Testis (tissue), 3 donors: ENCODE measurements around the gene FAM219B. TPM values are rescaled to one million over a fixed set of nuclear protein-coding genes. Genes with fewer than 3 reads are reported as not detected.

Experiments used
- DNase-seq: peaks from one replicate; pipeline ENCODE4 v3.0.0-alpha.2; 2019
- H3K27ac ChIP-seq, 2 donors: fragments of 200-600 bp; sonication (generic); one replicate each; pipeline ENCODE4 v1.5.1; 2019
- H3K27me3 ChIP-seq: fragments of 200-600 bp; sonication (generic); one replicate; pipeline ENCODE4 v1.5.1; 2019
- H3K36me3 ChIP-seq: fragments of 200-600 bp; sonication (generic); one replicate; pipeline ENCODE4 v1.5.1; 2017; ENCODE audit warnings: low read depth; ENCODE audit errors: missing control alignments
- H3K4me1 ChIP-seq: fragments of 200-600 bp; sonication (generic); one replicate; pipeline ENCODE4 v1.5.1; 2019
- H3K4me3 ChIP-seq, 2 donors: fragments of 200-600 bp; sonication (generic); one replicate each; pipeline ENCODE4 v1.5.1; 2017 to 2019
- H3K9me3 ChIP-seq: fragments of 200-600 bp; sonication (generic); one replicate; pipeline ENCODE4 v1.5.1; 2017
- POLR2A ChIP-seq: fragments of 450-650 bp; IDR thresholded peaks from one replicate; pipeline ENCODE4 v1.6.1; 2017; ENCODE audit warnings: antibody characterized with exemption, mild to moderate bottlenecking, moderate library complexity
- WGBS, 2 donors: methylation state at CpG; one replicate each; pipeline ENCODE4 v1.1.5; 2018; 5-methylcytosine and 5-hydroxymethylcytosine counted together
- intact Hi-C: fragments of 100-400 bp; cut with DNase I; formaldehyde crosslinking; loops from one replicate; pipeline ENCODE4 v1.15.1; 2023; ENCODE audit warnings: low total_unique reads
- polyA plus RNA-seq: library from polyadenylated mRNA; stranded (reverse); fragments of 350-450 nt; fragmentation: Illumina TruSeq; extraction: RNeasy Lipid Tissue Mini Kit (QIAGEN cat#74804); gene quantifications from one replicate; pipeline ENCODE4 v1.2.3, GENCODE V29; 2014; ENCODE audit warnings: low read depth, low replicate concordance; ENCODE audit not compliant: insufficient read depth
- total RNA-seq, 2 donors: library from RNA; depleted of rRNA; stranded (reverse); fragments of >200 nt; gene quantifications; one replicate each; pipeline ENCODE4 v1.2.3, GENCODE V29; 2016
- TF ChIP-seq, protein P1 (sequence below), 3 experiments: fragments of 450-650 bp in 2 of 3; fragments of 200-600 bp in 1 of 3; sonication (generic) in 1 of 3; IDR thresholded peaks; one replicate each; pipeline ENCODE4 v1.5.1; 2016 to 2019; ENCODE audit warnings: antibody characterized with exemption in 3 of 3, mild to moderate bottlenecking in 2 of 3, moderate library complexity in 1 of 3

Gene FAM219B
- total and polyA plus RNA-seq, 3 donors from 2014 or later: 32.6 to 40.6 (median 40.2) TPM

DNA sequence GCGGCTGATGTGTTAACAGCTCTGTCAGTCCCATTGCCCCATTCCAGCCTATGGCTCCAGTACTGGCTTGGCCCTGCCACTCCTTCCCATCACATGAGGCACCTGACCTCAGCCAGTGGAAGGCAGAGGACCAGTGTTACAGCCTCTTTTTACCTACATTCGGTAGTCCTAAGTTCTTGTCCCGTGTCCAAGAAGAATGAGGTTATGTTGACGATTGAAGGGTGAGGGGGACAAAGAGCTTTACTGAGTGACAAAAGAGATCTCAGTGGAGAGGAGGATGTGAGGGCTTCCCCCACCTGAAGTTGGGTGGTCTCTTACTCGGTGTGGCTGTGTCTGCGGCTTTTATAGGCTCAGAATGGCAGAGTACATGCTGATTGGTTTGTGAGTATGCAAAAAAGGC is 24.1 kb downstream of the FAM219B start:
- WGBS, 2 donors: 91 to 94% methylated on average over 6 of the region's 6 CpGs

DNA sequence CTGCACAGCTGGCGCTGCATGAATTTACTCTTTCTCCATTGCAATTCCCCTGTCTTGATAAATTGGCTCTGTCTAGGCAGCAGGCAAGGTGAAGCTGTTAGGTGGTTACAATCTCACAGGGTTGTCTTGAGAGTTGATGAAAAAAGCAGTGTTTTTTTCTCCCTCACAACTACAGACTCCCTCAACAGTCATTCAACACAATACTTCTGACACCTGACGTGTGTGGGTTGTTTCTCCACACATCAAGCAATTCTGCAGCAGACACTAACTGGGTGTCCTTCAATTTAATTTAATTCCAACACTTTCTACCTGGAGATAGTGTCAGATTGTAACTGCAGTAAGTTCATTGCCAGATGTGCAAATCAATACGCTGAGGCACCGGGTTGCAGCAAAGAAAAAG is 28.4 kb downstream of the FAM219B start:
- 78 to 79% methylated on average over 4 of the region's 4 CpGs for WGBS, 2 donors
- intact Hi-C loops: no loop called here
- H3K4me3 ChIP-seq: no peak overlapping the region
- DNase-seq: no peak
- H3K4me1 ChIP-seq: peaks cover 5% of the 10 kb centered on the region
- no peaks in the 10 kb centered on the region for H3K27me3 ChIP-seq
- no peak for TF ChIP-seq POLR2A
- TF ChIP-seq, protein P1, sequence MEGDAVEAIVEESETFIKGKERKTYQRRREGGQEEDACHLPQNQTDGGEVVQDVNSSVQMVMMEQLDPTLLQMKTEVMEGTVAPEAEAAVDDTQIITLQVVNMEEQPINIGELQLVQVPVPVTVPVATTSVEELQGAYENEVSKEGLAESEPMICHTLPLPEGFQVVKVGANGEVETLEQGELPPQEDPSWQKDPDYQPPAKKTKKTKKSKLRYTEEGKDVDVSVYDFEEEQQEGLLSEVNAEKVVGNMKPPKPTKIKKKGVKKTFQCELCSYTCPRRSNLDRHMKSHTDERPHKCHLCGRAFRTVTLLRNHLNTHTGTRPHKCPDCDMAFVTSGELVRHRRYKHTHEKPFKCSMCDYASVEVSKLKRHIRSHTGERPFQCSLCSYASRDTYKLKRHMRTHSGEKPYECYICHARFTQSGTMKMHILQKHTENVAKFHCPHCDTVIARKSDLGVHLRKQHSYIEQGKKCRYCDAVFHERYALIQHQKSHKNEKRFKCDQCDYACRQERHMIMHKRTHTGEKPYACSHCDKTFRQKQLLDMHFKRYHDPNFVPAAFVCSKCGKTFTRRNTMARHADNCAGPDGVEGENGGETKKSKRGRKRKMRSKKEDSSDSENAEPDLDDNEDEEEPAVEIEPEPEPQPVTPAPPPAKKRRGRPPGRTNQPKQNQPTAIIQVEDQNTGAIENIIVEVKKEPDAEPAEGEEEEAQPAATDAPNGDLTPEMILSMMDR (IDR thresholded peaks at IDR 0.05): no peak
- H3K36me3 ChIP-seq: no peaks in the 10 kb centered on the region
- no peak overlapping the region for H3K27ac ChIP-seq
- H3K9me3 ChIP-seq: no peaks in the 10 kb centered on the region

More for the DNA sequence above, 24.1 kb downstream of the FAM219B start:
- Histone ChIP-seq H3K4me1 (no peaks in the 10 kb centered on the region), H3K27me3 (no peaks in the 10 kb centered on the region), H3K4me3 (no peak overlapping the region), H3K36me3 (no peaks in the 10 kb centered on the region), H3K27ac (no peak overlapping the region), H3K9me3 (no peaks in the 10 kb centered on the region)
- no peak for DNase-seq
- TF ChIP-seq POLR2A: no peak
- TF ChIP-seq, protein P1 (IDR thresholded peaks at IDR 0.05): no peak
- intact Hi-C loops: no loop called here

DNA sequence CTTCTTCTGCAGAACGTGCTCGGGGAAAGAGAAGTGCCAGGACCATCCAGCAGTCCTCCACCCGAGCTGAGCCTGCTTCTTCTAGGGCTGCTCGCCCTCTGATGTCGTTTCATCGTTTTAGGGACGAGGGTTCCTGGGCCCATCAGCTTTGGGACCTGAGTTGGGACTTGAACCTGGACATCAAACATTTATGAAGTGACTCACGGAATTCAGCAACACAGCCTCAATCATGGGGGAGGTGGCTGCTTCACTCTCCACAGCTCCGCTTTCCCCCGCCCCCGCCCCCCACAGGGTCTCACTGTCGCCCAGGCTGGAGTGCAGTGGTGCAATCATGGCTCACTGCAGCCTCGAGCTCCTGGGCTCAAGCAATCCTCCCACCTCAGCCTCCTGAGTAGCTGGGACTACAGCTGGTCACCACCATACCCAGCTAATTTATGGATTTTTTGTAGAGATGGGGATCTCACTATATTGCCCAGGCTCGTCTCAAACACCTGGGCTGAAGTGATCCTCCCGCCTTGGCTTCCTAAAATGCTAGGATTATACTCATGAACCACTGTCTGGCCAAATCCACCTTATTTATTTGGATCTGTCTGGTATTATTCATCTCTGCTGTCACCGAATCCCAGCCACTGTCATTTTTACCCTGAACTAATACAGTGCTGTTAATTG is 32.8 kb downstream of the FAM219B start:
- DNase-seq: peak; percentile 45
- intact Hi-C loops: no loop called here

DNA sequence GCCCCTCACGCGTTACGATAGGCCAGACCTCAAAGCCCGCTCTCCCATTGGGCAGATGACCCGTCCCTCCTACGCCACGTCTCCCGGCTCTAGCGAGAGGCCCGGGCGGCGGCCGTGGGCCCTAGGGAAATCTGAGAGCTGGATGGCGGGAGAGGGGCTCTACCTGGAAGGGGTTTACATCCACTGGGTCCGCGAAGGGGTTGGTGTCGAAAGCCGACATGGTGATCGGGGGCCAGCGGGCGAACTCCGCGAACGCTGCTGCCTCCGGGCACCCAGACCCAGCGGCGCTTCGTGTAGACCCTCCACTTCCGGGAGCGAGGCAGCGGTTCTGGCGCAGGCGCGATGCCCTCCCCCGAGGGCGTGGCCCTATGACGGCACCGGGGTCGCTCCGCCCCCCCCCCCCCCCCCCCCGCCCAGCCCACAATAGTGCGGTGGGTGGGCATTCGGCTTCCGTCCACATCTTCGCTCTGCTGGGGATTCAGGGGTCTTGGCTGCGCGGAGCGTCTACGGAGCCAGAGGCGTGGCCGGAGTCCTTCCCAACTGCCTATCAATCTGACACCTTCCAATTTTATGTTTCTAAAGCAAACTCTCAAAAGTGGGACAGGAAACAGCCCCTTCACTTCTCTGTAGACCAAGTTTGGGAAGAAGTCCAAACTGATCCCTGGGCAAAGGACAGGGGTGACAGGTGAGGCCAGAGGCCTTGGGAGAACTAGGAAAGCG is 33.5 kb downstream of the FAM219B start, which contains the start of gene SCAMP2:
Gene SCAMP2, minus strand, starts transcription at position 330 of the 720 bp plus-strand sequence. Its CDS starts 110 bp downstream, at position 220.
- no peak for TF ChIP-seq POLR2A
- TF ChIP-seq, protein P1 (IDR thresholded peaks at IDR 0.05): no peak
- intact Hi-C loops: no loop called here
- WGBS, 2 donors: 0 to 1% methylated on average over 38 to 41 of the region's 52 CpGs
- peak within 1 kb of the TSS; percentile 83 to 85 for H3K4me3 ChIP-seq
- peak within 1 kb of the TSS; percentile 90 for H3K27ac ChIP-seq
- H3K27me3 ChIP-seq: no peaks in the 10 kb centered on the region
- H3K36me3 ChIP-seq: no peaks in the 10 kb centered on the region
- no peaks in the 10 kb centered on the region for H3K9me3 ChIP-seq
- DNase-seq: peak; percentile 97
- H3K4me1 ChIP-seq: peaks cover 38% of the 10 kb centered on the region

More for the DNA sequence above, 32.8 kb downstream of the FAM219B start:
- TF ChIP-seq POLR2A: no peak
- TF ChIP-seq, protein P1 (IDR thresholded peaks at IDR 0.05): no peak
- Histone ChIP-seq H3K27ac (peak overlapping the region in 1 of 2 donors; percentile 90), H3K9me3 (no peaks in the 10 kb centered on the region), H3K4me3 (peak overlapping the region; percentile 83 to 85), H3K27me3 (no peaks in the 10 kb centered on the region), H3K36me3 (no peaks in the 10 kb centered on the region), H3K4me1 (peaks cover 34% of the 10 kb centered on the region)
- WGBS, 2 donors: 18 to 20% methylated on average over 14 to 16 of the region's 16 CpGs
